ENCODE measurements around the gene FILIP1L. TPM values are rescaled to one million over a fixed set of nuclear protein-coding genes. Genes with fewer than 3 reads are reported as not detected.

FILIP1L gene
- total RNA-seq, 2 donors from 2014 or later, result 270 to 279 TPM

GRCh38 chr3:99953596-99953995, 160.7 kb downstream of the FILIP1L start:
- peaks cover 15 to 70% of the 10 kb centered on the region in 2 donors for H3K4me1 ChIP-seq (ENCODE audit: control insufficient read depth in 1 of 2, low read depth in 2 of 2)
- TF ChIP-seq CTCF (IDR thresholded peaks at IDR 0.05), result no peak

GRCh38 chr3:99952306-99952705, 162.0 kb downstream of the FILIP1L start:
- DNase-seq (ENCODE audit: low spot score) (no peak), ATAC-seq (ENCODE audit: insufficient number of reproducible peaks, low FRiP score, low read depth) (no peak)
- no peak overlapping the region for H3K4me3 ChIP-seq
- TF ChIP-seq CTCF (IDR thresholded peaks at IDR 0.05), result no peak
- no peaks in the 10 kb centered on the region for H3K27me3 ChIP-seq (replicated peaks; ENCODE audit: insufficient read depth)
- no peaks in the 10 kb centered on the region for H3K9me3 ChIP-seq
- no peak overlapping the region for H3K27ac ChIP-seq
- H3K4me1 ChIP-seq (ENCODE audit: control insufficient read depth in 1 of 2, low read depth in 2 of 2), result peaks cover 12 to 61% of the 10 kb centered on the region in 2 donors
- H3K36me3 ChIP-seq, result no peaks in the 10 kb centered on the region

More at GRCh38 chr3:99953596-99953995, 160.7 kb downstream of the FILIP1L start:
- Histone ChIP-seq H3K27me3 (replicated peaks; ENCODE audit: insufficient read depth) (no peaks in the 10 kb centered on the region), H3K9me3 (no peaks in the 10 kb centered on the region), H3K27ac (no peak overlapping the region), H3K4me3 (no peak overlapping the region), H3K36me3 (no peaks in the 10 kb centered on the region)
- no peak for DNase-seq (ENCODE audit: low spot score)
- no peak for ATAC-seq (ENCODE audit: insufficient number of reproducible peaks, low FRiP score, low read depth)

- ATAC-seq (ENCODE audit: insufficient number of reproducible peaks, low FRiP score, low read depth) (no peak), DNase-seq (ENCODE audit: low spot score) (no peak)
- Histone ChIP-seq H3K4me3 (no peak overlapping the region), H3K27ac (peak overlapping the region in 1 of 2 donors; percentile 56), H3K9me3 (no peaks in the 10 kb centered on the region), H3K27me3 (replicated peaks; ENCODE audit: insufficient read depth) (no peaks in the 10 kb centered on the region), H3K4me1 (ENCODE audit: control insufficient read depth in 1 of 2, low read depth in 2 of 2) (peaks cover 9 to 60% of the 10 kb centered on the region in 2 donors), H3K36me3 (no peaks in the 10 kb centered on the region)
- TF ChIP-seq CTCF (IDR thresholded peaks at IDR 0.05), result no peak
Observed at GRCh38 chr3:99951701-99952100, 162.6 kb downstream of the FILIP1L start.

- TF ChIP-seq CTCF (IDR thresholded peaks at IDR 0.05), result no peak
- Histone ChIP-seq H3K9me3 (no peaks in the 10 kb centered on the region), H3K4me1 (ENCODE audit: control insufficient read depth in 1 of 2, low read depth in 2 of 2) (peaks cover 12 to 68% of the 10 kb centered on the region in 2 donors), H3K4me3 (no peak overlapping the region), H3K27ac (peak overlapping the region; percentile 52 to 56), H3K27me3 (replicated peaks; ENCODE audit: insufficient read depth) (no peaks in the 10 kb centered on the region), H3K36me3 (no peaks in the 10 kb centered on the region)
- ATAC-seq (ENCODE audit: insufficient number of reproducible peaks, low FRiP score, low read depth) (no peak), DNase-seq (ENCODE audit: low spot score) (no peak)
Observed at GRCh38 chr3:99950921-99951320, 163.4 kb downstream of the FILIP1L start.

- no peak for DNase-seq (ENCODE audit: low spot score)
- no peaks in the 10 kb centered on the region for H3K27me3 ChIP-seq (replicated peaks; ENCODE audit: insufficient read depth)
- no peak for ATAC-seq (ENCODE audit: insufficient number of reproducible peaks, low FRiP score, low read depth)
- H3K4me1 ChIP-seq (ENCODE audit: control insufficient read depth in 1 of 2, low read depth in 2 of 2), result peaks cover 20 to 68% of the 10 kb centered on the region in 2 donors
- H3K9me3 ChIP-seq, result no peaks in the 10 kb centered on the region
- TF ChIP-seq CTCF (IDR thresholded peaks at IDR 0.05), result no peak
- no peak overlapping the region for H3K4me3 ChIP-seq
- peak overlapping the region; percentile 52 to 56 for H3K27ac ChIP-seq
- no peaks in the 10 kb centered on the region for H3K36me3 ChIP-seq
Observed at GRCh38 chr3:99949956-99950670, 164.2 kb downstream of the FILIP1L start.
